Measurements from ENCODE around the gene ARL4A. TPM values are rescaled to one million over a fixed set of nuclear protein-coding genes. Genes with fewer than 3 reads are reported as not detected.

Gene ARL4A
- total and polyA plus RNA-seq, 9 of the 15 experiments (the other 6 are each of a cell fraction or from before 2014, with no cell fraction given): 118 to 688 (median 172) TPM

DNA sequence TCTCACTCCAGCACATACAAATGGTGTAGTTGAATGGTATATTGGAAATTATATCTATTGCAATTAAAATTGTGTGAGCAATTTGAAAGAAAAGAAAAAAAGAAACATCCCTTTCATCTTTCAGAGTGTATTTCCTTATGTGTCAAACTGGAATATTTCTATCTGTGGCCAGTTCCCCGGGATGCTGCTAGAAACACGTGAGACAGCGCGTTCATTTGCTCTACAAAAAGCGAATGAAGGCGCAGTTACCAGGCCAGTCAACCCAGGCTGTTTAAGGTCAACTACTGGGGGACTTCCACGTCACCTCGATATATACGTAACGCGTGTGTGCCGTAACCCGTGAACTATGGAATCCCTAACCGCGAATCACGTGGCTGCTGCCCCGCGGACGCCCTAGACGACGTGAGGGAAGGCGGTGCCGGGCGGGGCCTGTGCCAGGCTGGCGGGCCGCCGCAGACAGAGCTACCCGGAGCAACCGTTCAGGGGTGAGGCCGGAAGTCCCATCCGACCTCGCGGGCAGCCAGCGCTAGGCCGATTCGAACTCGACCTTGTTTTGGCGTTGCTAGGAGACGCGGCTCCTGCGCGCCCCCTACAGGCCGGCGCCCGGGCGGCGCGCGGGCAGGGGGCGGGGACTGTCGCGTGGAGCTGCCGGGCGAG is 1.1 kb upstream of the ARL4A start (continued):
- TF ChIP-seq, protein P1, sequence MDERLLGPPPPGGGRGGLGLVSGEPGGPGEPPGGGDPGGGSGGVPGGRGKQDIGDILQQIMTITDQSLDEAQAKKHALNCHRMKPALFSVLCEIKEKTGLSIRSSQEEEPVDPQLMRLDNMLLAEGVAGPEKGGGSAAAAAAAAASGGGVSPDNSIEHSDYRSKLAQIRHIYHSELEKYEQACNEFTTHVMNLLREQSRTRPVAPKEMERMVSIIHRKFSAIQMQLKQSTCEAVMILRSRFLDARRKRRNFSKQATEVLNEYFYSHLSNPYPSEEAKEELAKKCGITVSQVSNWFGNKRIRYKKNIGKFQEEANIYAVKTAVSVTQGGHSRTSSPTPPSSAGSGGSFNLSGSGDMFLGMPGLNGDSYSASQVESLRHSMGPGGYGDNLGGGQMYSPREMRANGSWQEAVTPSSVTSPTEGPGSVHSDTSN (CRISPR knock-in tag; IDR thresholded peaks at IDR 0.05; ENCODE audit: low read depth): no peak
- TF ChIP-seq, protein P1 (tag; conservative IDR thresholded peaks at IDR 0.05; ENCODE audit: low read depth): no peak
- no peak for TF ChIP-seq HDAC8 (tag; IDR thresholded peaks at IDR 0.05)
- no peak for TF ChIP-seq HDAC6 (IDR thresholded peaks at IDR 0.05; ENCODE audit: low read depth, low read length)
- TF ChIP-seq NCOA4 (IDR thresholded peaks at IDR 0.05; ENCODE audit: partially characterized antibody): no peak
- TF ChIP-seq GTF2E2 (tag; IDR thresholded peaks at IDR 0.05): no peak
- TF ChIP-seq LARP7 (IDR thresholded peaks at IDR 0.05): no peak
- TF ChIP-seq ZNF311 (CRISPR knock-in tag; IDR thresholded peaks at IDR 0.05): no peak
- no peak for TF ChIP-seq SMAD1 (IDR thresholded peaks at IDR 0.05; ENCODE audit: low read depth, low read length, partially characterized antibody)
- no peak for TF ChIP-seq TFAM (CRISPR knock-in tag; conservative IDR thresholded peaks at IDR 0.05)
- no peak for TF ChIP-seq E2F3 (CRISPR knock-in tag; IDR thresholded peaks at IDR 0.05)
- no peak for TF ChIP-seq ZNF408 (CRISPR knock-in tag; IDR thresholded peaks at IDR 0.05; ENCODE audit: low read depth)
- TF ChIP-seq XRCC5 (IDR thresholded peaks at IDR 0.05; ENCODE audit: low read depth, low read length): peak; percentile 52; the same call in 1 of the 2 replicates
- TF ChIP-seq ZNF699 (CRISPR knock-in tag; IDR thresholded peaks at IDR 0.05; ENCODE audit: insufficient replicate concordance): no peak
- TF ChIP-seq ZNF586 (CRISPR knock-in tag; conservative IDR thresholded peaks at IDR 0.05): no peak
- TF ChIP-seq PATZ1 (CRISPR knock-in tag; IDR thresholded peaks at IDR 0.05; ENCODE audit: borderline replicate concordance): no peak
- TF ChIP-seq ETS2 (tag; IDR thresholded peaks at IDR 0.05; ENCODE audit: borderline replicate concordance, poor library complexity, severe bottlenecking): no peak
- peak; percentile 67 for TF ChIP-seq SMAD3 (CRISPR knock-in tag; conservative IDR thresholded peaks at IDR 0.05)
- TF ChIP-seq FOSL1 (tag; conservative IDR thresholded peaks at IDR 0.05): peak; percentile 61
- no peak for TF ChIP-seq FUS (optimal IDR thresholded peaks at IDR 0.05; ENCODE audit: low read depth, low read length)
- TF ChIP-seq ADNP (tag; IDR thresholded peaks at IDR 0.05): peak; percentile 69
- peak; percentile 84 for TF ChIP-seq ZNF589 (CRISPR knock-in tag; IDR thresholded peaks at IDR 0.05; ENCODE audit: low read depth)
- TF ChIP-seq, protein P2, sequence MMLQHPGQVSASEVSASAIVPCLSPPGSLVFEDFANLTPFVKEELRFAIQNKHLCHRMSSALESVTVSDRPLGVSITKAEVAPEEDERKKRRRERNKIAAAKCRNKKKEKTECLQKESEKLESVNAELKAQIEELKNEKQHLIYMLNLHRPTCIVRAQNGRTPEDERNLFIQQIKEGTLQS (IDR thresholded peaks at IDR 0.05): peak; percentile 77
- TF ChIP-seq, protein P2 (CRISPR knock-in tag; conservative IDR thresholded peaks at IDR 0.05): no peak
- TF ChIP-seq NFXL1 (CRISPR knock-in tag; IDR thresholded peaks at IDR 0.05): no peak
